ENCODE data around the gene CDK10.

Gene CDK10

GRCh38 chr16:89722392-89723278, 36.1 kb downstream of the CDK10 start:
- TF ChIP-seq, protein P1, sequence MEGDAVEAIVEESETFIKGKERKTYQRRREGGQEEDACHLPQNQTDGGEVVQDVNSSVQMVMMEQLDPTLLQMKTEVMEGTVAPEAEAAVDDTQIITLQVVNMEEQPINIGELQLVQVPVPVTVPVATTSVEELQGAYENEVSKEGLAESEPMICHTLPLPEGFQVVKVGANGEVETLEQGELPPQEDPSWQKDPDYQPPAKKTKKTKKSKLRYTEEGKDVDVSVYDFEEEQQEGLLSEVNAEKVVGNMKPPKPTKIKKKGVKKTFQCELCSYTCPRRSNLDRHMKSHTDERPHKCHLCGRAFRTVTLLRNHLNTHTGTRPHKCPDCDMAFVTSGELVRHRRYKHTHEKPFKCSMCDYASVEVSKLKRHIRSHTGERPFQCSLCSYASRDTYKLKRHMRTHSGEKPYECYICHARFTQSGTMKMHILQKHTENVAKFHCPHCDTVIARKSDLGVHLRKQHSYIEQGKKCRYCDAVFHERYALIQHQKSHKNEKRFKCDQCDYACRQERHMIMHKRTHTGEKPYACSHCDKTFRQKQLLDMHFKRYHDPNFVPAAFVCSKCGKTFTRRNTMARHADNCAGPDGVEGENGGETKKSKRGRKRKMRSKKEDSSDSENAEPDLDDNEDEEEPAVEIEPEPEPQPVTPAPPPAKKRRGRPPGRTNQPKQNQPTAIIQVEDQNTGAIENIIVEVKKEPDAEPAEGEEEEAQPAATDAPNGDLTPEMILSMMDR (IDR thresholded peaks at IDR 0.05; ENCODE audit: low read length), result no peak
- TF ChIP-seq EZH2phosphoT487 (IDR thresholded peaks at IDR 0.05; ENCODE audit: low read length) (no peak), EZH2 (optimal IDR thresholded peaks at IDR 0.05; ENCODE audit: low read depth, low read length) (no peak)
- H3K9ac ChIP-seq (ENCODE audit: low read length), result peak overlapping the region; percentile 69
- H3K9me2 ChIP-seq (replicated peaks; ENCODE audit: insufficient read depth, low read length), result no peaks in the 10 kb centered on the region
- H3K27me3 ChIP-seq (replicated peaks; ENCODE audit: insufficient read depth, low read length), result no peaks in the 10 kb centered on the region
- peak overlapping the region; percentile 78; the same call in 1 of the 2 replicates for H3K27ac ChIP-seq (ENCODE audit: low read length)
- no peaks in the 10 kb centered on the region for H3K36me3 ChIP-seq (replicated peaks; ENCODE audit: insufficient read depth, low read length)
- peak overlapping the region; percentile 92 for H3K4me2 ChIP-seq (ENCODE audit: low read depth, low read length)
- no peak overlapping the region for H2AFZ ChIP-seq (ENCODE audit: low read length)
- H3K4me1 ChIP-seq (ENCODE audit: low read length), result 0 out of 2 replicates have a peak, but pooled peaks cover 7% of the 10 kb centered on the region
- no peaks in the 10 kb centered on the region for H4K20me1 ChIP-seq (ENCODE audit: insufficient read depth, low read length)
- peaks cover 15% of the 10 kb centered on the region for H3F3A ChIP-seq (ENCODE audit: insufficient read depth, low read length)
- no peaks in the 10 kb centered on the region for H3K9me3 ChIP-seq (replicated peaks; ENCODE audit: insufficient read depth, low read length)
- DNase-seq, result peak; percentile 71
- peak overlapping the region; percentile 76 for H3K4me3 ChIP-seq (ENCODE audit: low read length)
- peaks cover 26% of the 10 kb centered on the region for H3K79me2 ChIP-seq (ENCODE audit: low read length)

GRCh38 chr16:89723279-89724250, 37.1 kb downstream of the CDK10 start:
- 0 out of 2 replicates have a peak, but pooled peaks cover 7% of the 10 kb centered on the region for H3K4me1 ChIP-seq (ENCODE audit: low read length)
- peak overlapping the region; percentile 76 for H3K4me3 ChIP-seq (ENCODE audit: low read length)
- no peaks in the 10 kb centered on the region for H3K36me3 ChIP-seq (replicated peaks; ENCODE audit: insufficient read depth, low read length)
- peak overlapping the region; percentile 69; the same call in 1 of the 2 replicates for H3K9ac ChIP-seq (ENCODE audit: low read length)
- peak overlapping the region; percentile 92 for H3K4me2 ChIP-seq (ENCODE audit: low read depth, low read length)
- no peaks in the 10 kb centered on the region for H3K27me3 ChIP-seq (replicated peaks; ENCODE audit: insufficient read depth, low read length)
- no peak for DNase-seq
- no peaks in the 10 kb centered on the region for H3K9me3 ChIP-seq (replicated peaks; ENCODE audit: insufficient read depth, low read length)
- no peaks in the 10 kb centered on the region for H3K9me2 ChIP-seq (replicated peaks; ENCODE audit: insufficient read depth, low read length)
- TF ChIP-seq, protein P1 (IDR thresholded peaks at IDR 0.05; ENCODE audit: low read length), result no peak
- TF ChIP-seq EZH2phosphoT487 (IDR thresholded peaks at IDR 0.05; ENCODE audit: low read length) (no peak), EZH2 (optimal IDR thresholded peaks at IDR 0.05; ENCODE audit: low read depth, low read length) (no peak)
- H4K20me1 ChIP-seq (ENCODE audit: insufficient read depth, low read length), result no peaks in the 10 kb centered on the region
- H3K79me2 ChIP-seq (ENCODE audit: low read length), result peaks cover 26% of the 10 kb centered on the region
- H2AFZ ChIP-seq (ENCODE audit: low read length), result no peak overlapping the region
- no peak overlapping the region for H3K27ac ChIP-seq (ENCODE audit: low read length)
- H3F3A ChIP-seq (ENCODE audit: insufficient read depth, low read length), result peaks cover 15% of the 10 kb centered on the region

- TF ChIP-seq EZH2 (optimal IDR thresholded peaks at IDR 0.05; ENCODE audit: low read depth, low read length), result no peak
- no peak for TF ChIP-seq EZH2phosphoT487 (IDR thresholded peaks at IDR 0.05; ENCODE audit: low read length)
- TF ChIP-seq, protein P1 (IDR thresholded peaks at IDR 0.05; ENCODE audit: low read length), result no peak
- no peaks in the 10 kb centered on the region for H4K20me1 ChIP-seq (ENCODE audit: insufficient read depth, low read length)
- H3K9ac ChIP-seq (ENCODE audit: low read length), result no peak overlapping the region
- no peak overlapping the region for H3K27ac ChIP-seq (ENCODE audit: low read length)
- no peak overlapping the region for H3K4me3 ChIP-seq (ENCODE audit: low read length)
- no peaks in the 10 kb centered on the region for H3K36me3 ChIP-seq (replicated peaks; ENCODE audit: insufficient read depth, low read length)
- H3K79me2 ChIP-seq (ENCODE audit: low read length), result peaks cover 25% of the 10 kb centered on the region
- no peaks in the 10 kb centered on the region for H3K27me3 ChIP-seq (replicated peaks; ENCODE audit: insufficient read depth, low read length)
- H2AFZ ChIP-seq (ENCODE audit: low read length), result no peak overlapping the region
- no peaks in the 10 kb centered on the region for H3K9me3 ChIP-seq (replicated peaks; ENCODE audit: insufficient read depth, low read length)
- DNase-seq, result no peak
- H3F3A ChIP-seq (ENCODE audit: insufficient read depth, low read length), result no peaks in the 10 kb centered on the region; the same call in 1 of the 2 replicates
- H3K9me2 ChIP-seq (replicated peaks; ENCODE audit: insufficient read depth, low read length), result no peaks in the 10 kb centered on the region
- H3K4me2 ChIP-seq (ENCODE audit: low read depth, low read length), result no peak overlapping the region
- 0 out of 2 replicates have a peak, but pooled peaks cover 7% of the 10 kb centered on the region for H3K4me1 ChIP-seq (ENCODE audit: low read length)
These were observed 41.1 kb downstream of the CDK10 start for GRCh38 chr16:89727406-89728120.
